Mucosa of stomach (tissue), 1 donor: ENCODE measurements around the gene CHIC2.

Experiments
- H3K27me3 ChIP-seq: one replicate; pipeline ENCODE4 v1.7.0; 2013; ENCODE audit warnings: mild to moderate bottlenecking, low read length; ENCODE audit not compliant: control insufficient read depth, insufficient read depth
- H3K36me3 ChIP-seq: one replicate; pipeline ENCODE4 v1.7.0; 2013; ENCODE audit warnings: low read length; ENCODE audit not compliant: control insufficient read depth, insufficient read depth
- H3K4me1 ChIP-seq: one replicate; pipeline ENCODE4 v1.7.0; 2013; ENCODE audit warnings: mild to moderate bottlenecking, low read length; ENCODE audit not compliant: control insufficient read depth, insufficient read depth
- H3K4me3 ChIP-seq: one replicate; pipeline ENCODE4 v1.7.0; 2013; ENCODE audit warnings: low read length
- H3K9ac ChIP-seq: one replicate; pipeline ENCODE4 v1.7.0; 2013; ENCODE audit warnings: mild to moderate bottlenecking, low read length, moderate library complexity
- H3K9me3 ChIP-seq: one replicate; pipeline ENCODE4 v1.7.0; 2013; ENCODE audit warnings: mild to moderate bottlenecking, low read length, moderate library complexity; ENCODE audit not compliant: control insufficient read depth
- donor health status: Pancreatic carcinoma.

Gene CHIC2

GRCh38 chr4:53987761-53988171 is 76.6 kb downstream of the CHIC2 start:
- H3K9me3 ChIP-seq, result no peaks in the 10 kb centered on the region
- no peak overlapping the region for H3K4me3 ChIP-seq
- no peaks in the 10 kb centered on the region for H3K27me3 ChIP-seq
- no peak overlapping the region for H3K9ac ChIP-seq
- peaks cover 24% of the 10 kb centered on the region for H3K4me1 ChIP-seq
- no peaks in the 10 kb centered on the region for H3K36me3 ChIP-seq

- Histone ChIP-seq H3K4me3 (no peak overlapping the region), H3K36me3 (no peaks in the 10 kb centered on the region), H3K9ac (no peak overlapping the region), H3K9me3 (no peaks in the 10 kb centered on the region), H3K4me1 (peaks cover 18% of the 10 kb centered on the region), H3K27me3 (no peaks in the 10 kb centered on the region)
These were observed 78.3 kb downstream of the CHIC2 start for GRCh38 chr4:53986062-53986461.

- no peak overlapping the region for H3K4me3 ChIP-seq
- H3K27me3 ChIP-seq, result no peaks in the 10 kb centered on the region
- no peaks in the 10 kb centered on the region for H3K9me3 ChIP-seq
- H3K4me1 ChIP-seq, result no peaks in the 10 kb centered on the region
- no peak overlapping the region for H3K9ac ChIP-seq
- H3K36me3 ChIP-seq, result no peaks in the 10 kb centered on the region
These were observed 82.8 kb downstream of the CHIC2 start for GRCh38 chr4:53981567-53981966.

- no peak overlapping the region for H3K4me3 ChIP-seq
- H3K4me1 ChIP-seq, result no peaks in the 10 kb centered on the region
- no peak overlapping the region for H3K9ac ChIP-seq
- H3K36me3 ChIP-seq, result no peaks in the 10 kb centered on the region
- no peaks in the 10 kb centered on the region for H3K9me3 ChIP-seq
- no peaks in the 10 kb centered on the region for H3K27me3 ChIP-seq
These were observed 83.3 kb downstream of the CHIC2 start for GRCh38 chr4:53981066-53981465.

- Histone ChIP-seq H3K4me3 (no peak overlapping the region), H3K36me3 (no peaks in the 10 kb centered on the region), H3K4me1 (no peaks in the 10 kb centered on the region), H3K9me3 (no peaks in the 10 kb centered on the region), H3K27me3 (no peaks in the 10 kb centered on the region), H3K9ac (no peak overlapping the region)
These were observed 89.8 kb downstream of the CHIC2 start for GRCh38 chr4:53974561-53974960.

- H3K4me3 ChIP-seq, result no peak overlapping the region
- H3K9ac ChIP-seq, result no peak overlapping the region
- no peaks in the 10 kb centered on the region for H3K9me3 ChIP-seq
- peaks cover 5% of the 10 kb centered on the region for H3K27me3 ChIP-seq
- H3K36me3 ChIP-seq, result no peaks in the 10 kb centered on the region
- no peaks in the 10 kb centered on the region for H3K4me1 ChIP-seq
These were observed 96.4 kb downstream of the CHIC2 start for GRCh38 chr4:53967986-53968385.

- H3K36me3 ChIP-seq, result no peaks in the 10 kb centered on the region
- no peak overlapping the region for H3K4me3 ChIP-seq
- peaks cover 5% of the 10 kb centered on the region for H3K27me3 ChIP-seq
- no peaks in the 10 kb centered on the region for H3K4me1 ChIP-seq
- H3K9me3 ChIP-seq, result no peaks in the 10 kb centered on the region
- H3K9ac ChIP-seq, result no peak overlapping the region
These were observed 100.6 kb downstream of the CHIC2 start for GRCh38 chr4:53963781-53964180.

GRCh38 chr4:53963336-53963735 is 101.1 kb downstream of the CHIC2 start:
- Histone ChIP-seq H3K4me3 (no peak overlapping the region), H3K4me1 (no peaks in the 10 kb centered on the region), H3K36me3 (no peaks in the 10 kb centered on the region), H3K9me3 (no peaks in the 10 kb centered on the region), H3K9ac (no peak overlapping the region), H3K27me3 (peaks cover 5% of the 10 kb centered on the region)

GRCh38 chr4:53962516-53963225 is 101.7 kb downstream of the CHIC2 start:
- H3K36me3 ChIP-seq, result no peaks in the 10 kb centered on the region
- no peaks in the 10 kb centered on the region for H3K4me1 ChIP-seq
- no peak overlapping the region for H3K4me3 ChIP-seq
- H3K27me3 ChIP-seq, result peaks cover 5% of the 10 kb centered on the region
- H3K9ac ChIP-seq, result no peak overlapping the region
- H3K9me3 ChIP-seq, result no peaks in the 10 kb centered on the region

- no peak overlapping the region for H3K4me3 ChIP-seq
- no peaks in the 10 kb centered on the region for H3K4me1 ChIP-seq
- H3K27me3 ChIP-seq, result peaks cover 5% of the 10 kb centered on the region
- no peaks in the 10 kb centered on the region for H3K9me3 ChIP-seq
- H3K36me3 ChIP-seq, result no peaks in the 10 kb centered on the region
- no peak overlapping the region for H3K9ac ChIP-seq
These were observed 103.1 kb downstream of the CHIC2 start for GRCh38 chr4:53961351-53961750.

- H3K9me3 ChIP-seq, result no peaks in the 10 kb centered on the region
- H3K4me3 ChIP-seq, result no peak overlapping the region
- peaks cover 5% of the 10 kb centered on the region for H3K27me3 ChIP-seq
- H3K9ac ChIP-seq, result no peak overlapping the region
- H3K4me1 ChIP-seq, result no peaks in the 10 kb centered on the region
- H3K36me3 ChIP-seq, result no peaks in the 10 kb centered on the region
These were observed 103.6 kb downstream of the CHIC2 start for GRCh38 chr4:53960843-53961242.
